WTC11 (cell line): ENCODE data around the gene DCAF5.

Experiments used
- FOXK1 ChIP-seq: sonication (generic); formaldehyde crosslinking; IDR thresholded peaks from 2 replicates; pipeline ENCODE4 v1.8.0; 2022; ENCODE audit warnings: mild to moderate bottlenecking, moderate library complexity, missing genetic modification reagents
- TF ChIP-seq, protein P1 (sequence below): sonication (generic); formaldehyde crosslinking; IDR thresholded peaks from 2 replicates; pipeline ENCODE4 v1.8.0; 2022; ENCODE audit warnings: mild to moderate bottlenecking, missing genetic modification reagents

DNA sequence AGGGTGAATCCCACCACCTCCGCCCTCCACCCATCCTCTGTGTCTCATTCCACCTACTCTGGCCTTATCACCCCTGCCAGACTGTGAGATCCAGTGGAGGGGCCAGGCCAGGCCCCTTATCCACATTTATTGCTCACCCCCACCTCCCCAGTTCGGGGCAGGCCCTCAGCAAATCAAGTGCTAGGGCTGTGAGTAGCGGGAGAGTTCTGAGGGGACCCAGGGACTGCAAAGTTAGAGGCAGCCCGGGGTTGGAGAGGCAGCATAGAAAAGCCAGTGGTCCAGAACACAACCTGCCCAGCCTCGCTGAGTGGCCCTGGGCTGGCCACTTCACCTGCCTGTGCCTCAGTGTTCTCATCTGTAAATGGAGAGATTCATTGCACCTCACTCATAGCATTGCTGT, 146.6 kb downstream of the DCAF5 start:
- TF ChIP-seq, protein P1, sequence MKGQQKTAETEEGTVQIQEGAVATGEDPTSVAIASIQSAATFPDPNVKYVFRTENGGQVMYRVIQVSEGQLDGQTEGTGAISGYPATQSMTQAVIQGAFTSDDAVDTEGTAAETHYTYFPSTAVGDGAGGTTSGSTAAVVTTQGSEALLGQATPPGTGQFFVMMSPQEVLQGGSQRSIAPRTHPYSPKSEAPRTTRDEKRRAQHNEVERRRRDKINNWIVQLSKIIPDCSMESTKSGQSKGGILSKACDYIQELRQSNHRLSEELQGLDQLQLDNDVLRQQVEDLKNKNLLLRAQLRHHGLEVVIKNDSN, result no peak
- TF ChIP-seq FOXK1 (CRISPR knock-in tag), result no peak
